SK-N-MC (cell line): ENCODE results near the gene NAPEPLD.
"Not testable (repeated sequence)": the region's sequence is repeated elsewhere in the genome, so short reads cannot be mapped to it uniquely, and the experiment has no call there.

Experiments
- EZH2 ChIP-seq: fragments of 200-600 bp; sonication (generic); IDR thresholded peaks from one replicate; pipeline ENCODE4 v1.6.1; 2017; ENCODE audit warnings: antibody characterized with exemption
- FOXP2 ChIP-seq: optimal IDR thresholded peaks from 2 replicates; pipeline ENCODE3; 2011; ENCODE audit warnings: mild to moderate bottlenecking, moderate library complexity; ENCODE audit not compliant: insufficient read depth; ENCODE audit errors: extremely low read length, control extremely low read depth
- POLR2AphosphoS5 ChIP-seq: IDR thresholded peaks from 2 replicates; pipeline ENCODE4 v1.6.1; 2012; ENCODE audit warnings: mild to moderate bottlenecking, low read depth, low read length, borderline replicate concordance

DNA sequence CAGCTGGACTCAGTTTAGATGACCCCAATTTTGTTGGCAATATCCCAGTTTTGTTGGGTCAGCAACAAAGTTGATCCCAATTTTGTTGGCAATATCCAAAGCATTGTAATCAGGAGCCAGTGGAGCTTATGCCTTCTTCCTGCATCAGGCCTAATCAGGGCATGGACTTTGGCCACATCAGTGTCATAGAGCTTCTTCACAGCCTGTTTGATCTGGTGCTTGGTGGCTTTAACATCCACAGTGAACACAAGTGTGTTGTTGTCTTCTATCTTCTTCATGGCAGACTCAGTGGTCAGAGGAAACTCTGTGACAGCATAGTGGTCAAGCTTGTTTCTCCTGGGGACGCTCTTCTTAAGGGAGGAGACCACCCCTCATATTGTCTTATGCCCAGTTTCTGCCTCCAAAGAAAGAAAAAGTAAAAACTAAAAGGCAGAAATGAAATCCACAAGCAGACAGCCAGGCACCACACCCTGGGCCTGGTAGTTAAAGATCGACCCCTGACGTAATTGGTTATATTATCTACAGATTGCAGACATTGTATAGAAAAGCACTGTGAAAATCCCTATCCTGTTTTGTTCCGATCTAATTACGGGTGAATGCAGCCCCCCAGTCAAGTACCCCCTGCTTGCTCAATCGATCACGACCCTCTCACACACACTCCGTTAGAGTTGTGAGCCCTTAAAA, 3.2 kb upstream of the NAPEPLD start:
- TF ChIP-seq POLR2AphosphoS5, EZH2, FOXP2: not testable (repeated sequence)
